Kidney (tissue), 22 donors: ENCODE results near the gene KIF3A. TPM values are rescaled to one million over a fixed set of nuclear protein-coding genes. Genes with fewer than 3 reads are reported as not detected.

Experiments used
- DNase-seq, 5 donors: peaks; one replicate each; pipeline ENCODE4 v3.0.0-alpha.2; 2013 to 2020
- FAIRE-seq: peaks from 2 replicates; lab custom pipeline; 2012; peaks lifted over from hg19 to GRCh38; lab: Jason Lieb, UNC
- H3K27ac ChIP-seq, 2 donors: one replicate each; pipeline ENCODE4 v1.7.0; 2013; ENCODE audit warnings: low read depth in 2 of 2, low read length in 2 of 2, inconsistent platforms in 1 of 2
- H3K27me3 ChIP-seq: one replicate; pipeline ENCODE4 v1.7.1; 2013; ENCODE audit warnings: low read length, inconsistent platforms; ENCODE audit not compliant: control insufficient read depth, insufficient read depth
- H3K36me3 ChIP-seq, 3 donors: one replicate each; pipeline versions ENCODE4 v1.7.0 to v1.7.1; 2013; ENCODE audit warnings: low read length in 3 of 3, control low read depth in 1 of 3, inconsistent platforms in 1 of 3; ENCODE audit not compliant: insufficient read depth in 3 of 3, control insufficient read depth in 2 of 3
- H3K4me1 ChIP-seq, 3 donors: one replicate each; pipeline versions ENCODE4 v1.7.0 to v1.7.1; 2013; ENCODE audit warnings: low read length in 3 of 3, inconsistent platforms in 1 of 3, low read depth in 1 of 3; ENCODE audit not compliant: control insufficient read depth in 2 of 3, insufficient read depth in 2 of 3
- H3K4me3 ChIP-seq, 3 donors: one replicate each; pipeline versions ENCODE4 v1.7.0 to v1.8.1; 2013; ENCODE audit warnings: low read length in 3 of 3, control low read depth in 1 of 3, inconsistent platforms in 1 of 3
- H3K9ac ChIP-seq, 3 donors: one replicate each; pipeline versions ENCODE4 v1.7.0 to v1.7.1; 2013; ENCODE audit warnings: low read length in 3 of 3, control low read depth in 1 of 3, inconsistent platforms in 1 of 3
- H3K9me3 ChIP-seq, 3 donors: one replicate each; pipeline versions ENCODE4 v1.7.0 to v1.7.1; 2013; ENCODE audit warnings: low read length in 3 of 3, control low read depth in 1 of 3, inconsistent platforms in 1 of 3; ENCODE audit not compliant: control insufficient read depth in 2 of 3, insufficient read depth in 1 of 3
- CTCF ChIP-seq: IDR thresholded peaks from 3 replicates; pipeline ENCODE4 v1.5.1; 2012; ENCODE audit warnings: mild to moderate bottlenecking, moderate library complexity, borderline replicate concordance; ENCODE audit not compliant: insufficient read depth; ENCODE audit errors: extremely low read depth
- intact Hi-C: fragments of 100-400 bp; cut with DNase I; formaldehyde crosslinking; loops from one replicate; pipeline ENCODE4 v1.11.1; 2022
- long read RNA-seq, 10 donors: library from polyadenylated mRNA in 1 of 10; unstranded in 1 of 10; transcript quantifications; one replicate each; pipeline ENCODE4 v2.0.0 and lab custom pipeline, GENCODE V29; 2021 to 2026
- polyA plus RNA-seq: library from polyadenylated mRNA; stranded (reverse); fragments of 350-450 nt; fragmentation: Illumina TruSeq; extraction: RNeasy Lipid Tissue Mini Kit (QIAGEN cat#74804); gene quantifications from one replicate; pipeline ENCODE4 v1.2.3, GENCODE V29; 2014; ENCODE audit warnings: low read depth, low replicate concordance; ENCODE audit not compliant: insufficient read depth
- total RNA-seq: library from RNA; stranded (reverse); fragmentation: NEBNext Ultra II Directional; extraction: Animal tissue kit (Norgen Biotek cat#: 25700); gene quantifications from one replicate; pipeline ENCODE4 v1.2.1, GENCODE V29; 2021
- donor health status: control.
- donor health status: control.
- donor health status: control.
- donor health status: control.
- donor health status: control.
- donor health status: DM: yes; HTN: yes; CAD: no.
- donor health status: Normal renal cell carcinoma (clear cell type).

The KIF3A gene
- total RNA-seq (13.9 TPM), polyA plus RNA-seq (7.1 TPM)
- long read RNA-seq, donor 1, partial matches to known transcripts: 0 of 1 reads
- long read RNA-seq, donor 1, other reads (novel, unspliced or antisense): 0 of 1 reads
- long read RNA-seq, donor 2, partial matches to known transcripts: 0 of 1 reads
- long read RNA-seq, donor 2, other reads (novel, unspliced or antisense): 0 of 1 reads
- long read RNA-seq, donor 3, full-length matches to known transcripts: 5 of 5 reads
- long read RNA-seq, donor 3, partial matches to known transcripts: 0 of 5 reads
- long read RNA-seq, donor 3, other reads (novel, unspliced or antisense): 0 of 5 reads
- long read RNA-seq, donor 4: 0 reads
- long read RNA-seq, donor 5: 0 reads
- long read RNA-seq, donor 6: 0 reads
- long read RNA-seq, donor 7, full-length matches to known transcripts: 1 of 12 reads
- long read RNA-seq, donor 7, partial matches to known transcripts: 6 of 12 reads
- long read RNA-seq, donor 7, other reads (novel, unspliced or antisense): 5 of 12 reads
- long read RNA-seq, donor 8, partial matches to known transcripts: 9 of 9 reads
- long read RNA-seq, donor 8, other reads (novel, unspliced or antisense): 0 of 9 reads
- long read RNA-seq, donor 9: 0 reads
- long read RNA-seq, donor 10: 0 reads

- DNase-seq (peak; percentile 95 to 98 (median 96)), FAIRE-seq (no peak)
- intact Hi-C loops: no loop called here
- peak within 1 kb of the TSS; percentile 52 to 67 (median 56) for H3K9ac ChIP-seq
- H3K27ac ChIP-seq: peak within 1 kb of the TSS; percentile 53 to 81
- H3K36me3 ChIP-seq: no peaks in the 10 kb centered on the region
- no peak for TF ChIP-seq CTCF
- peaks cover 0 to 9% (median 5%) of the 10 kb centered on the region in 3 donors for H3K4me1 ChIP-seq
- H3K9me3 ChIP-seq: no peaks in the 10 kb centered on the region
- H3K4me3 ChIP-seq: peak within 1 kb of the TSS; percentile 74 to 89 (median 83)
- no peaks in the 10 kb centered on the region for H3K27me3 ChIP-seq
Measured at GRCh38 chr5:132736853-132737833, at the start of gene KIF3A. Gene KIF3A, minus strand, starts transcription at chr5:132737546. Its CDS starts 127 bp downstream, at chr5:132737419.

- H3K4me1 ChIP-seq: no peaks in the 10 kb centered on the region
- no peak for FAIRE-seq
- no peak for DNase-seq
- no peak overlapping the region for H3K9ac ChIP-seq
- no peak overlapping the region for H3K27ac ChIP-seq
- no peaks in the 10 kb centered on the region for H3K27me3 ChIP-seq
- TF ChIP-seq CTCF: no peak
- no peaks in the 10 kb centered on the region for H3K9me3 ChIP-seq
- no peaks in the 10 kb centered on the region for H3K36me3 ChIP-seq
- no peak overlapping the region for H3K4me3 ChIP-seq
- intact Hi-C loops: no loop called here
Measured at GRCh38 chr5:132787076-132787475, 49.7 kb upstream of the KIF3A start.

GRCh38 chr5:132785864-132786263 is 48.5 kb upstream of the KIF3A start:
- intact Hi-C loops: no loop called here

More at GRCh38 chr5:132785864-132786263, 48.5 kb upstream of the KIF3A start:
- H3K4me3 ChIP-seq: no peak overlapping the region
- no peaks in the 10 kb centered on the region for H3K9me3 ChIP-seq
- H3K36me3 ChIP-seq: no peaks in the 10 kb centered on the region
- DNase-seq (no peak), FAIRE-seq (no peak)
- H3K27me3 ChIP-seq: no peaks in the 10 kb centered on the region
- no peaks in the 10 kb centered on the region for H3K4me1 ChIP-seq
- H3K9ac ChIP-seq: no peak overlapping the region
- no peak overlapping the region for H3K27ac ChIP-seq
- no peak for TF ChIP-seq CTCF
